ENCODE measurements around the gene BASP1.
"Not testable (repeated sequence)": the region's sequence is repeated elsewhere in the genome, so short reads cannot be mapped to it uniquely, and the experiment has no call there.

Gene BASP1

DNA sequence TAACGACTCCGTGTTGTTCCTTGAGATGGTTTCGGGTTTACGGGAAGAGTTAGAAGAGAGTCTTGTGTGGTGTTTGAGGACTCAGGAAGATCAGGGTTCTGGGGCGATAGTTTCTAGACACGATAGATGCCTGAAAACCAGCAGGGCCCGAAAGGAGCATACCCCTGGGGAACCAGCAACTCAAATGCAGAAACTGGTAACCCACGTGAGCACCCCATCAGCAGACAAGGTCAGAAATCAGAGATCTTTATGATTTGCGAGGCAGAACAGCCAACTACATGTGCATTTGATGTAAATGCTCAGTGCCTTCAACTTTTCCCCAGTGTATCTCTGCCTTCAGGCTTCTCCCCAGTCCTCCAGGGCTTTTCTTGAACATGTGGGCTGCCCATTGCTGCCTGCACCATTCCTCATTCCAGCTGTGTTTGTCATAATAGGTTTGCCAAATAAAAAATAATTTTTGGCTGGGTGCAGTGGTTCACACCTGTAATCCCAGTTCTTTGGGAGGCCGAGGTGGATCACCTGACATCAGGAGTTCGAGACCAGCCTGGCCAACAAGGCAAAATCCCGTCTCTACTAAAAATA is 75.1 kb downstream of the BASP1 start:
- no peak for FAIRE-seq

DNA sequence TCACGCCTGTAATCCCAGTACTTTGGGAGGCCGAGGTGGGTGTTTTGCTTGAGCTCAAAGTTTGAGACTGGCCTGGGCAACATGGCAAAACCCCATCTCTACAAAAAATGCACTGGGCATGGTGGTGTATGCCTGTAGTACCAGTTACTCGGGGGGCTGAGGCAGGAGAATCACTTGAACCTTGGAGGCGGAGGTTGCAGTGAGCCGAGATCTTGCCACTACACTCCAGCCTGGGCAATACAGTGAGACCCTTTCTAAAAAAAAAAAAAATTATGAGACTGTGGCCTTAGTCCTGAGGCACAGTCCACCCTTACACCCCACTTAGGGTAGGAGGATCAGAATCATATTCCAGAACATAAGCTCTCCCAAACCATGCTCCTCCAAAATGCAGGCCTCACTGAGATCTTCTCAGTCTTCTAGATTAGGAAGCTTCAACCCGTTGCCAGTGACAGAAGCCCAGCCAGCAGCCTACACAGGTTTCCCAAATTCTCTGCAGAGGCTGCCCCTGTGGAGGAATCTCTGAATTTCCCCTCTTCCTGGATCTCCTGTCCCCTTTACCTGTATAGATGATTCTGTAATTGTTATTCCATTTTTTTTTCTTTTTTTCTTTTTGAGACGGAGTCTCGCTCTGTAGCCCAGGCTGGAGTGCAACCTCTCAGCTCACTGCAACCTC is 77.3 kb downstream of the BASP1 start:
- FAIRE-seq, result no peak

DNA sequence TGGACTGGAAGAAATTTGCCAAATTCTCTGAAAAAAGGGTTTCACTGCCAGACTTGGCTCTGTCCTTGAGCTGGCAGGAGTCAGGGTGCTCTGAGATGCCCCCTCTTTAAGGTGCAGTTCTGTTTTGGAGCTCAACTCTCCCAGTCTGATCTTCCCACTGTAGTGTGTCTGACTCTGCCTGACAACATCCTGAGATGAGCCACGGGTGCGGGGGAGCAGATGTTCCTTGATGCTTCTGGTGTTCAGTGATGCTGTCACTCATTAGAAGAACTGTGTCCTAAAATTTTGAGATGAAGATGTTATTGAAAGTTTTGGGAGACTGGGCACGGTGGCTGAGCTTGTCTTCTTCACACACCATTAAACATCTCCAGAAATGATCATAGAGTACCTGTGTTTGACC is 78.2 kb downstream of the BASP1 start:
- no peak for FAIRE-seq

DNA sequence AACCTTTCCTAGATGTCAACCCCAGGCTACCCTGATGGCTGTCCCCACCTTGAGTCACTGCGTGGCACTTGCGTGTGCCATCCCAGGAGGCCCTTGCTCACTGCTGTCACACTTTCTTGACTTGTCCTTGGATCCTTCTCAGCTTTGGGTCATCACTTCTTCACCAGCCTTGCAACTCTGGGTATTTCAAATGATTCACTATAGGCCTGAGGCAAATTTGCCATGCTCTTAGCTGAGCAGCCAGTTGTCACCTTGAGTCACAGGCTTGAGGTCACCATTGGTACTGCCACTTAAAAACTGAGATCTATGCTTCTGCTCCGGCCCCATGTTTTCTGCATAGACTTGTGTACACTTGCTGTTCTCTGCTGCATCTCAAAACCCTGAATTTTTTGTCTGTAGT is 84.7 kb downstream of the BASP1 start:
- no peak for FAIRE-seq

DNA sequence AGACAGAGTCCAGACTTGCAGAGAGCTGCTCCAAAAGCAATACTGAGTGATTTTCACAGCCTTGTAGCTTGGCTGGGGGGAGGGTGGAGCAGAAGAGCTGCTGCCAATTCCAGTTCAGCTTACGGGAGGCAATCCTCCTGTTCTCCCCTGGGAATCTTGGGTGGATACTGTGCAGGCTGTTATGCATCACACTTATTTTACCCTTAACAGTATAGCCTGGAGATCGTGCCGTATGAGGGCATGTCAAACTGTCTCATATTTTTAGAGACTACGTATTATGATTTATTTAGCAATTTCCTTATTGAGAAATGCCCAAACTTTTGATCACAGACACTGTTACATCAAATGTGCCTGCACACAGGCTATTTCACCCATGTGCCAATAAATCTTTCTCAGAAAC is 85.2 kb downstream of the BASP1 start:
- FAIRE-seq, result no peak

DNA sequence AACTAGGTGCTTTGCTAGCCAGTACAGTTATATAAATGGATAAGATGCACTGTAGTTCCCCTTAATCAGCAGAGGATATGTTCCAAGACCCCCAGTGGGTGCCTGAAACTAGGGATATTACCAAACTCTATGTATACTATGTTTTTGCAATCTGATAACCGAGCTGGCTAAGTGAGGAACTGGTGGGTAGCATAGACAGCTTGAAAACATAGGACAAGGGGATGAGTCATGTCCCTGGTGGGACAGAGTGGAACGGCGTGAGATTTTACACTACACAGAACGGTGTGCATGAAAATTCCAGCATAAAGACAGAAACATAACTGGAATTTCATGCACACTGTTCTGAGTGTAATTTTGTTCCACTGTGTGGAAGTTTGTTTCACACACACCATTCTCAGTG is 86.9 kb downstream of the BASP1 start:
- FAIRE-seq, result no peak

DNA sequence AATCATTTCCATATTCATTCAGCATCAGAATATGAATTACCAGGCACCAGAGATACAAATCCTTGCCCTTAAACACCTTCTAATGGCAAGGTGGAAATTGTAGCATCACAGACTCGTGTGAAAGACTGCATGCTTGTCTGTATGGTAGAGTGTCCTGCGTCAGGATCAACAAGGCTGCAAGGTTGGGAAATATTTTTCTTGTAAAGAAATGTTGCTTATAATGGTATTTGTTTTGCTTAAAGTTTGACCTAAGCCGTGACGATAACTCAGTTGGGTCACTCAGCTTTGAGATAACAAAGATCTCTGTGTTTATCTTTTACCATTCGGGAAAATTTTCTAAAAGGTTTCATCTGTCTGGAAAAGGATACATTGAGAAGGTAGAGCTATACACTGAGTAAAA is 87.6 kb downstream of the BASP1 start:
- FAIRE-seq, result no peak

DNA sequence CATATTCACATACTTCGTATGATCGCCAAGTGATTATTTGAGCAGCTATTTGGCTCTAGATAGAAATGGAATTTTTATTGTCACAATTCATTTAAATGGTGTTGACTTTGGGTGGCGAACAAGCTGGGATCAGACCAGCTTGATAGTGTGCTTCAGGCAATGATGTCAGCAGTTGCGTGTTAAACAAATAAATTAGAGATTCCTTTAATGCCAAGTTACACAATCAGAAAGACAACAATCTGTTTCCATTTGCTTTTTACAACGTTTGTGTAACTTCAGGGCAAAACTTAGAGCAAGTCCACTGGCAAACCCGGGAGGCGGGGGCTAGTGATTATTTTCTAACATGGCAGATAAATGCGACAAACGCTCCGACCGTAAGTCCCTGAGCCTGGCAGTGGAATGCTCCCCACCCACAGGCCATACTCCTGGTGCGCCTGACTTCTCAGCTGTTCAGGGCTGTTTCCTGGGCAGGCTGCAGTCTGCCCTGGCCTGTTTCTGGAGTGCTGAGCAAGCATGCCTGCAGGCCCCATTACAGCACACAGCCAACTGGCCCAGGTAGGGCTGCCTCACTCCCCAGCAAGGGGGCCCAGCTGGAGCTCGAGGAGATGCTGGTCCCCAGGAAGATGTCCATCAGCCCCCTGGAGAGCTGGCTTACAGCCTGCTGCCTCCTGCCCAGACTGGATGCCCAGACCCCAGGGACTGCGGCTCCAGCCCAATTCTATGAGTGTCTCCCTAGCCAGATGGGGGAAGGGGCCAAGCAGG is 88.7 kb downstream of the BASP1 start:
- FAIRE-seq, result no peak

DNA sequence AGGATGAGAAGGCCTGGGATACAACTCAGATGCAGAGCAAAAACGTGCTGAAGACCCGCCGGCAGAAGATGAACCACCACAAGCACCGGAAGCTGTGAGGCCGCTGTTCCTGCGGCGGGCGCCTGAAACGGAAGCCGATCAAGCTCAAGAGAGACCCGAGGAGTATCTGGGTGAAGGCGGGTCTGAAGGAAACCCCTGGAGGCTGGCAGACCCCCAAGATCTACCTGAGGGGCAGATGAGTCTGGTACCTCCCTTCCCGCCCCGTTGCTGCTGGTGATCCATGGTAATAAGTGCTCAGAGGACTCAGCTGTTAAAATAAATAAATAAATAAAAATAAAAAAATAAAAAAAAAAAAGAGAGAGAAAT is 89.3 kb downstream of the BASP1 start:
- no peak for FAIRE-seq

DNA sequence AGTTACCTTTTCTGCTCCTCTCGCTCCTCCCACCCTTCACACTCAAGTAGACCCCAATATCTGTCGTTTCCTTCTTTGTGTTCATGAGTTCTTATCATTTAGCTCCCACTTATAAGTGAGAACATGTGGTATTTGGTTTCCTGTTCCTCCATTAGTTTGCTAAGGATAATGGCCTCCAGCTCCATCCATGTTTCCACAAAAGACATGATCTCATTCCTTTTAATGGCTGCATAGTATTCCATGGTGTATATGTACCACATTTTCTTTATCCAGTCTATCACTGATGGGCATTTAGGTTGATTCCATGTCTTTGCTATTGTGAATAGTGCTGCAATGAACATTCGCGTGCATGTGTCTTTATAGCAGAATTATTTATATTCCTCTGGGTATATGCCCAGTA is 90.0 kb downstream of the BASP1 start:
- not testable (repeated sequence) for FAIRE-seq

DNA sequence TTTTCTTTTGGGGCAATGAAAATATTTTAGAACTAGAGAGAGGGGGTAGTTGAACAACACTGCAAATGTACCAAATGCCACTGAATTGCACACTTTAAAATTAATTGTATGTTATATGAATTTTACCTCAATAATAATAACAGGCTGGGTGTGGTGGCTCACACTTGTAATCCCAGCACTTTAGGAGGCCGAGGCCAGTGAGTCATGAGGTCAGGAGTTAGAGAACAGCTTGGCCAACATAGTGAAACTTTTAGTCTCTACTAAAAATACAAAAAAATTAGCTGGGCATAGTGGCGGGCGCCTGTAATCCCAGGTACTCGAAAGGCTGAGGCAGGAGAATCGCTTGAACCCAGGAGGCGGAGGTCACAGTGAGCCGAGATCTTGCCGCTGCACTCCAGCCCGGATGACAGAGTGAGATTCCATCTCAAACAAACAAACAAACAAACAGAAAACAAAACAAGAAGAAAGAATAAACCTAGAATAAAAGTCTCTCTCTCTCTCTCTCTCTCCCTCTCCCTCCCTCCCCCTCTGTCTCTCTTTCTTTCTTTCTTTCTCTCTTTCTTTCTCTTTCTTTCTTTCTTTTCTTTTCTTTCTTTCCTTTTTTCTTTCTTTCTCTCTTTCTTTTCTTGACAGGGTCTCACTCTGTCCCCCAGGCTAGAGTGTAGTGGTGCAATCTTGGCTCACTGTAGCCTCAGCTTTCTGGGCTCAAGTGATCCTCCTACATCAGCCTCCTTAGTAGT is 91.1 kb downstream of the BASP1 start:
- no peak for FAIRE-seq

DNA sequence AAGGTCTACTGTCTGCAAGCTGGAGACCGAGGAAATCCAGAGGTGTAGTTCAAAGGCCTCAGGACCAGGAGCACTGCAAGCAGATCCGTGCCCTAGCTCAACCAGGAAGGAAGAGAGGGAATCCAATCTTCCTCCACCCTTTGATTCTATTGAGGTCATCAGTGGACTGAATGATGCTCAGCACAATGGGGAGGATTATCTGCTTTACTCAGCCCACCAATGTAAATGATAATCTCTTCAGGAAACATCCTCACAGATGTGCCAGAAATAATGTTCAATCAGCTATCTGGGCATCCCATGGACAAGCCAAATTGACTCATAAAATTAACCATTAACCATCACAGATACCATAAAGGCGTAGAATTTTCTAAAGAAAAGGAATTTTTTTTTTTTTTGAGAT is 92.0 kb downstream of the BASP1 start:
- no peak for FAIRE-seq

DNA sequence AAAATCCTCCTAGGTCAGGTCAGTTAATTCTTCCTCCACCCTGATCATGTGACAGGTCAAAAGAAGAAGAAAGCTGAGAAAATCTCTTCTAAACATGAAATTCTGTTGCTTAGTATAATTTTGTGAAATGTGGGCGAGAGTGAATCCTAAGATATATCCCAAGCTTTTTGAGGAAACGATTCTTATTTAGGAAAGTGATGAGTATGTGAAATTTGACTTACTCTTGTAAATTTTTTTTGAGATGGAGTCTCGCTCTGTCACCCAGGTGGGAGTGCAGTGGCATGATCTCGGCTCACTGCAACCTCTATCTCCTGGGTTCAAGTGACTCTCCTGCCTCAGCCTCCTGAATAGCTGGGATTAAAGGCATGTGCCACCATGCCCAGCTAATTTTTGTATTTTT is 93.1 kb downstream of the BASP1 start:
- not testable (repeated sequence) for FAIRE-seq

DNA sequence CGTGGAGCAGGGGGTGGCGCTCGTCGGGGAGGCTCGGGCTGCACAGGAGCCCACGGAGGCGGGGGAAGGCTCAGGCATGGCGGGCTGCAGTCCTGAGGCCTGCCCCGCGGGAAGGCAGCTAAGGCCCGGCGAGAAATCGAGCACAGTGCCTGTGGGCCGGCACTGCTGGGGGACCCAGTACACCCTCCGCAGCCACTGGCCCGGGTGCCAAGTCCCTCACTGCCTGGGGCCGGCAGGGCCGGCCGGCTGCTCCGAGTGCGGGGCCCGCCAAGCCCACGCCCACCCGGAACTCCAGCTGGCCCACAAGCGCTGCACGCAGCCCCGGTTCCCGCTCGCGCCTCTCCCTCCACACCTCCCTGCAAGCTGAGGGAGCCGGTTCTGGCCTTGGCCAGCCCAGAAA is 94.4 kb downstream of the BASP1 start:
- FAIRE-seq, result not testable (repeated sequence)

DNA sequence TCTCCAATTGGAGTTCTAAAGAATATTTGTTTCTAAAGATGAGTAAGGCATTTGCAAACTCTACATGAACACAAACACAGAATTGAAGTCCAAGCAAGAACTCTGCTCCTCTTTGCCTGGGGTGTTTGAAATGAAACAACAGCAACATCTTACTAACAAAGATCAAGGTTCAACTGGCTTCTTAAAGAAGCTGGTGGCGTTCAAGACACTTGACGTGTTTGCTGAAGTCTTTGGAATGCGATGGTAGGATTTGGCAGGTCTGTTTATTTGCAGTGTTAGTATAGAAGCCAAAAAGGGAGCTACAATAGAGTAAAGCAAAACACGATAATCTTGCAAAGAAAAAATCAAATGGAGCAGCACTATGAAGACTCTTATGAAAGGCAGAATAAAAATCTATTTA is 94.9 kb downstream of the BASP1 start:
- no peak for FAIRE-seq

DNA sequence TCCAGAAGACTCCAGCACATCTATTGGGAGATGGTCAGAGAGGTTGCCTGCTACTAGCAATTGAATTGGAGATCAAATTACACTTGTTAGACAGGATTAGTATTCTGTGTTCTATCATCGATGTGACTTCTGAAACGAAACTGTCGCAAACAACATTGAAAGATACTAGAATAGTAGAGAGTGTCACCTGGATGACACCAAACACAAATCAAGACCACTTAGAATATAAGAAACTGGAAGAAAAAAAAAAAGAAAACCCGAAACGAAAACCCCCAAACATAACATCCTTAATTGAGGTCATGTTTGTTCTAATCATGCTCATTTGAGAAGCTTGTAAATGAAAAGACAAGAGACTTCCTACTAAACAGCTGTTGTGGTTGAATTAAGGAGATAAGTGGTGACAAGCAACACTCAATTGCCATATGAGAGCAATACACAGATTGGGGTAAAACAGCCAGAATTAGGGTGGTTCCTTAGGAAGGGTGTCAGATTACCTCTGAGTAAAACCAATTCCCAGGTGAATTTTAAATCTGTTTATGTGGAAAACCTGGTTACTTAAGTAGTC is 97.6 kb downstream of the BASP1 start:
- no peak for FAIRE-seq

DNA sequence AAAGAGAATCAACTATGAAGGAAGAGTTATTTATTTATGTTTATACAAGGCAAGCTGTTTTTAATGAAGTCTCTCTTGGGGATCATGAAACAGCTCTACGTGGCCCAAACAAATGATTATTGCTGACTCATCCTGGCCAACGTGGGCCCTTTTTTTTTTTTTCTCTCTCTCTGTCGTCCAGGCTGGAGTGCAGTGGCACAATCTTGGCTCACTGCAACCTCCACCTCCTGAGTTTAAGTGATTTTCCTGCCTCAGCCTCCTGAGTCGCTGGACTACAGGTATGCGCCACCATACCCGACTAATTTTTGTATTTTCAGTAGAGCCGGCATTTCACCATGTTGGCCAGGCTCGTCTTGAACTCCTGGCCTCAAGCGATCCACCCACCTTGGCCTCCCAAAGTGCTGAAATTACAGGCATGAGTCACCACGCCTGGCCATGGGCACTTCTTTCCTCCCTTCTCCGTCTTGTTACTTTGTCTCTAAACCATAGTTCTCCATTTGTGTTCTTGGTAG is 98.3 kb downstream of the BASP1 start:
- no peak for FAIRE-seq

DNA sequence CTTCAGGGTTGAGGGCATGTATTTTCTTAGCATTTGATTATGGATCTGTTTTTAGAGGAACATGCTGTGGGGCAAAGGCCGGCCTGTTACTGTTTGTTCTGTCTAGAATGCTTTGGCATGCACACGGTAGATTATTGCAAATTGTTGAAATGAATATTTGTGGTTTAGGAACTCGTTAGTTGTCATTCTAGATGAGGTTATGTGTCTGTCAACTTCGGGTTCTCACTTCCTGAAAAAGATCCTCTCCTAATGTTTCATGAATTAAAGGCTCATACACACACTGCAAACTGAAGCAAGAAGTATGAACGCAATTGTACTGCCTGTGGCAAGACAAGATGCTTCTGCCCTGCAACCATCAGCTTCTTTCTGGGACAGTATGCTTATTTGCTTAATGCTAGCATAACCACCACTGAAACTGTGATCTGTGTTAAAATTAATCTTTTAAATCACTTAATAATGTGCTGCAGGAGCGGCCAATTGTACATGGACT is 99.6 kb downstream of the BASP1 start:
- FAIRE-seq, result no peak

DNA sequence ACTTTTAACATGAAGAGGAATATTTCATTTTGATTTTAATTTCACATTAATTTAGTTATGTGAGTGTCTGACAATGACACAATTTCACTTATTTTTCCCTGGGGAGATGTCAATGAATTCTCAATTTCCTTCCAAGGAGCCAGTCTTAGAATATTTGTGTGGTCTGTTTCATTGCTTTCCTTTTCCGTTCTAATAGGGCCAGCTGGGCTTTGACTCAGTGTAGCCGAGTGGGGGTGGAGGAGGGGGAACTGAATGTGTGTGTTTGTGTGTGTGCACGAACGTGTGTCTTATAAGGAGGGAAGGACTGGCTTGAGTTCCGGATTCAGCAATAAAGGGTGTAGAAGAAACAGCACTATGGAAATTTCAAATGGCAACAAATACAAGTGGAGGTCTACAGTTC is 100.0 kb downstream of the BASP1 start:
- FAIRE-seq, result no peak

DNA sequence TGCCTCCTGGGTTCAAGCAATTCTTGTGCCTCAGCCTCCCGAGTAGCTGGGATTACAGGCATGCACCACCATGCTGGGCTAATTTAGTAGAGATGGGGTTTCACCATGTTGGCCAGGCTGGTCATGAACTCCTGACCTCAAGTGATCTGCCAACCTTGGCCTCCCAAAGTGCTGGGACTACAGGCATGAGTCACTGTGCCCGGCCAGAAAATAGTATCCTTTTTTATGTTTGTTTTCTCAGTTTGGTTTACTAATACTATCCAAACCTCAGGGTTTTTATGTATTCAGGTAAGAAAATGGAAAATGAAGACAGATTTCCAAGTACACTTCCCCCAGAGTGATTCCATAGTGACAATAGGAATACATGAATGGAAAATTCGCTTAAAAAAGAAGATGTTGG is 101.7 kb downstream of the BASP1 start:
- FAIRE-seq, result not testable (repeated sequence)

DNA sequence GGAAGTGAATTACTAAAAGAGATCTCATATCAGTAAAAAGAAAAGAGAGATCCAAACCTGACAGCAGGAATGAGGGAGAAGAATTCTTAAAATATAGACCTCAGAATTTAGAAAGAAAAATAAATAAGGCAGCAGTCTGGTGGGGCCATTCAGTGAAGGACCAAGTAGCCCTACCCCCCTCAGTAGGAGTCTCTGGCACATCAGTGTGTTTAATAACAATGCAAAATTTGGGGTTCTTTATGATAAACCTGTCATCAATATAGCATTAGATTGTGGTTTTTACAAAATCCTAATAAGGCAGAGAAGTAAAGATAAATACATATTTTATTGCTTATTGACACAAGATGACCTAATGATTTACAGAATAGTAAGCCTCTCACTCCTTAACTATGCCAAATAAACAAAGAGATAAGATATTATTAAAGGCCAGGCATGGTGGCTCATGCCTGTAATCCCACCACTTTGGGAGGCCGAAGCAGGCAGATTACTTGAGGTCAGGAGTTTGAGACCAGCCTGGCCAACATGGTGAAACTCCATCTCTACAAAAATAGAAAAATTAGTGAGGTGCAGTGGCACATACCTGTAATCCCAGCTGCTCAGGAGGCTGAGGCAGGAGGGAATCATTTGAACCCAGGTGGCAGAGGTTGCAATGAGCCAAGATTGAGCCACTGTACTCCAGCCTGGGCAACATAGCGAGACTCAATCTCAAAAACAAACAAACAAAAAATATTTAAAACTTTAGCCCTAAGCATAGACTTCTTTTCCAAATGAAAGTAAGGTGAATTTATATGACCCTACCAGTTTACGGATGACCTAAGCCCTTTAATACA is 108.6 kb downstream of the BASP1 start:
- no peak for FAIRE-seq

All from TTC549 (cell line).